Activated CD8-positive, alpha-beta T cell treated with anti-CD3 and anti-CD28 coated beads, Interleukin-2, amount 10 ng/mL, durations not matched to agents 7 days and 5 days (primary cell): Measurements from ENCODE around the gene KCNMA1. TPM values are rescaled to one million over a fixed set of nuclear protein-coding genes. Genes with fewer than 3 reads are reported as not detected.

ENCODE experiments used
- ATAC-seq: fragments of 150-1000 bp; cut with Tn5 transposase; one replicate; pipeline ENCODE4 v1.10.0; 2021; ENCODE audit warnings: moderate library complexity
- CTCF ChIA-PET: fragments of 350-600 bp; sonication (Branson Sonifier 250); formaldehyde crosslinking; loops from one replicate; lab custom pipeline; 2021; ENCODE audit warnings: antibody characterized with exemption; lab: Charles Lee
- POLR2A ChIA-PET: fragments of 350-600 bp; sonication (Branson Sonifier 250); formaldehyde crosslinking; loops from one replicate; lab custom pipeline; 2021; ENCODE audit warnings: antibody characterized with exemption; lab: Charles Lee
- DNase-seq: peaks from one replicate; pipeline ENCODE4 v3.0.0-alpha.2; 2020
- H3K27ac Mint-ChIP-seq: one replicate; pipeline ENCODE4 v1.8.0; 2021; ENCODE audit warnings: mild to moderate bottlenecking, mixed read lengths
- H3K27me3 Mint-ChIP-seq: one replicate; pipeline ENCODE4 v1.8.0; 2021; ENCODE audit warnings: low read depth, mixed read lengths
- H3K36me3 Mint-ChIP-seq: one replicate; pipeline ENCODE4 v1.8.0; 2021; ENCODE audit warnings: low read depth, mixed read lengths
- H3K4me1 Mint-ChIP-seq: one replicate; pipeline ENCODE4 v1.8.0; 2021; ENCODE audit warnings: low read depth, mixed read lengths
- H3K4me3 Mint-ChIP-seq: one replicate; pipeline ENCODE4 v1.8.0; 2021; ENCODE audit warnings: mild to moderate bottlenecking, mixed read lengths
- H3K9me3 Mint-ChIP-seq: one replicate; pipeline ENCODE4 v1.8.0; 2022; ENCODE audit warnings: mixed read lengths; ENCODE audit not compliant: insufficient read depth
- total RNA-seq, 2 experiments: library from RNA; stranded (reverse); gene quantifications; one replicate each; pipeline ENCODE4 v1.2.3, GENCODE V29; 2021

KCNMA1 gene
- total RNA-seq, 2 experiments from 2014 or later: 0.16 TPM

DNA sequence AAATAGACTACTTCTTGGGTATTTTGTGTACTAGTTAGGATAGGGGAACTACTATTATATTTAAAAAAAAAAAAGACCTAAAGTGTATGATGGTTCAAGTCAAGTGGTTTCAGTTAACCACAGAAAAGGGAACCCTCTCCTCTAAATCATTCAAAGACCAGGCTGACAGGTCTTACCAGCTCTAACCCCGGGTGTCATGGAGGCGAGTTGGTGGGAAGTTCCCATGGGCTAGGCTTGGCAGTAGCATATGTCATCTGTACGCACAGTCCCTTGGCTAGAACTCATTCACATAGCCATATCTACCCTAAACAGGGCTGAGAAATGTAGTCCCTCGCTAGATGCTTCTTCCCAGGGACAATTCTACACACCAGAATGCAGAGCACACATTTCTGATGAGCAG, 37.7 kb upstream of the KCNMA1 start:
- peaks cover 23% of the 10 kb centered on the region for H3K27me3 Mint-ChIP-seq
- no peak overlapping the region for H3K27ac Mint-ChIP-seq
- ATAC-seq: no peak
- DNase-seq: no peak
- no peak overlapping the region for H3K4me3 Mint-ChIP-seq
- ChIA-PET CTCF (no interaction called here), POLR2A (no interaction called here)
- H3K9me3 Mint-ChIP-seq: no peaks in the 10 kb centered on the region
- H3K36me3 Mint-ChIP-seq: no peaks in the 10 kb centered on the region
- H3K4me1 Mint-ChIP-seq: no peaks in the 10 kb centered on the region

DNA sequence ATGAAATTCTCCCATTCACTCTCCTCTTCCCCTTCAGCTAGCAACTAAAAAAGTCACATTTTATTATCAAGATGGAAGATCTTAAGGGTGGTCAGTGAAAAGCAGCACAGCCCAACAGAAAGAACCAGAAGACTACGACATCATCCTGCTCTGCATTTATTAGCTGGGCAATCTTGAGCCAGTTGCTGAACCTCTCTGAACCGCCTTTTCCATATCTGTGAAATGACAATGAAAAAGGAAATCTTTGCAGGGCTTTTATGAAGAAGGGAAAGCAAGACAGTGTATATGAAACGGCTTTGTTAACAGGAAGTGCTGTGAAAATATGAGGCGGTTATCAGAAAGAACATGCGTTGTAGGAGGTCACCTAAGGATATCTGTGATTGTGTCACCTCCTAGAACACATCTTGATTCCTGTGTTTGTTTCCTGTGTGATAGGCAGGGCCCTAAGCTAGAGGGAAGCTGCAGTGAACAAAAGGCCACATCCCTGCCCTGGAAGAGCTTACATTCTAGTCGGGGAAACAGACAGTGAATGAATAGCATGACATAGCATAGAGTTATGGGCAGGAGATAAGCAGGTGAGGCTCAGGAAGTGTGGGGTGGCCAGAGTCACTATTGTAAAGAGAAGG, 36.0 kb upstream of the KCNMA1 start:
- Mint-ChIP-seq H3K36me3 (no peaks in the 10 kb centered on the region), H3K9me3 (no peaks in the 10 kb centered on the region), H3K4me3 (no peak overlapping the region), H3K4me1 (no peaks in the 10 kb centered on the region), H3K27ac (no peak overlapping the region), H3K27me3 (peaks cover 25% of the 10 kb centered on the region)
- no peak for ATAC-seq
- ChIA-PET CTCF (no interaction called here), POLR2A (no interaction called here)
- no peak for DNase-seq

DNA sequence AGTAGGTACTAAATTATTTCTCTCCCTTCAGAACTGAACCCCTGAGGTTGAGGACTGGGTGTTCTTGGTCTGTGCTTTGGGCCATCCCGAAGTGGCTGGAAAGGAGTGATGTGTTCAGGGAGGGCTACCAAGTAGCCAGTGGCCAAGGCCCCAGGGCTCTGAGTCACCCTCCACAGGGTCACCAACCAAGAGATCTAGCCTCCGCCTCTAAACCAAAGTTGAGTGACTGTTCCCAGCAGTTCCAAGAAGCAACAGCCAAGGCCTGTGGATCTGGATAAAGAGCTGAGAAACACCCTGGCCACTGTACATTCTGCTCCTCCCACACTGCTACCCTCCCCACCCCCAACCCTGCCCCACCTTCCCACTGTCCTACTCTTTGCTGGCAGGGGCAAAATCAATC, 35.5 kb upstream of the KCNMA1 start:
- no peaks in the 10 kb centered on the region for H3K36me3 Mint-ChIP-seq
- no peaks in the 10 kb centered on the region for H3K9me3 Mint-ChIP-seq
- no peaks in the 10 kb centered on the region for H3K4me1 Mint-ChIP-seq
- no peak overlapping the region for H3K4me3 Mint-ChIP-seq
- DNase-seq (no peak), ATAC-seq (no peak)
- ChIA-PET POLR2A (no interaction called here), CTCF (no interaction called here)
- H3K27me3 Mint-ChIP-seq: peaks cover 21% of the 10 kb centered on the region
- H3K27ac Mint-ChIP-seq: no peak overlapping the region

DNA sequence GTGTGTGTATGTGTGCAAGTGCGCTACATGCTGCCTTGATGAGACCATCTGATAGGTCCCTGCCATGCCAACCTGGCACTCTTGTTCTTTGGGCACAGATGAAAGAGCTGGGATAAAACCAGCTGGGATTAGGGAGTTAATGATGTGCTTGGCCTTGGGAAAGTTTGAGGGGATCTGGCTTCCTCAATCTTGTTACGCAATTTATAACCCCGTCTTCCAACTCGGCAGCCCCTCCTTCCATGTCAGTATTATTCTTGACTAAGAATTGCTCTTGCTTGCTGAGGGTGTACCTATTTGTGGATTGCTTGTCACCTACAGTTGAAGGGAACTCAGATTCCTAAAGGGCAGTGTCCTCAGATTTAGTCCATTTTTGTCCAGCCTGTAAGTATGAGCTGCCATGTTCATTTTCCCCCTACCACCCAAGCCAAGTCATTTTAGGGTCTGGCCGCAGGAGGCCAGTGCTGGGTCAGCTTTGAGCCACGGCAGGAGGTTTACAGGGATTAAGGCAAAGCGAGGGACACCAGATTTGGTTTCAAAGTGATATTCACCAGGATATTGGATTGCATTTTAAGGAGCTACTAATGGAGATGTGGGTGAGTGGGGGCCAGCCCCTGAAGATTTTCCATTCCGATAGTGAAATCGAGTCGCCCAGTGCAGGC, 34.1 kb upstream of the KCNMA1 start:
- Mint-ChIP-seq H3K27ac (no peak overlapping the region), H3K36me3 (no peaks in the 10 kb centered on the region), H3K4me1 (no peaks in the 10 kb centered on the region), H3K4me3 (no peak overlapping the region), H3K9me3 (no peaks in the 10 kb centered on the region), H3K27me3 (peaks cover 21% of the 10 kb centered on the region)
- DNase-seq: no peak
- POLR2A ChIA-PET: no interaction called here
- CTCF ChIA-PET: no interaction called here
- no peak for ATAC-seq

DNA sequence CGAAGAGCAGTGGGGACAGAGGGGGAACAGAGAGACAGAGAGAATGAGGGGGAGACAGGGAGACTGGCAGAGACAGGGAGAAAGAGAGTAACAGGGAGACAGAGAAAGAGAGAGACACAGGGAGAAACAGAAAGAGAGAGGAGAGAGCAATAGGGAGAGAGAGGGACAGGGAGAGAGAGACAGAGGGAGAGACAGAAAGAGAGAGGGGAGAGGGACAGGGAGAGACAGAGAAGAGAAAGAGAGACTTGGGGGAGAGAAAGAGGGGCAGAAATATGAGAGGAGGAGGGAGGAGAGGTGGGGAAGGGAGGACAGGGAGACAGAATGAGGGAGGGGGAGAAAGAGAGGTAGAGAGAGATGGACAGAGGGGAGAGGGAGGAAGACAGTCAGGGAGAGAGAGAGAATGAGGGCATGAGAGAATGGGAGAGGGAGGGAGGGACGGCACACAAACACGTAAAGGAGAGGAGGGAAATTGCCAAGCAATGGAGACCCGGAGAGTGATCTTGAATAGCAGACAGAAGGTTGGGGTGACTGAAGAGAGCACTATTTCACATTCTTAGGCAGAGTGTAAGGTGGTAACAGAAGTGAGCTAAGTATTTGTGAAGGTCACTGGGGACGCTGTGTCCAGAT, 33.3 kb upstream of the KCNMA1 start:
- no peaks in the 10 kb centered on the region for H3K9me3 Mint-ChIP-seq
- no peak overlapping the region for H3K27ac Mint-ChIP-seq
- ATAC-seq: no peak
- H3K27me3 Mint-ChIP-seq: peaks cover 24% of the 10 kb centered on the region
- no peaks in the 10 kb centered on the region for H3K4me1 Mint-ChIP-seq
- DNase-seq: no peak
- ChIA-PET CTCF (no interaction called here), POLR2A (no interaction called here)
- no peaks in the 10 kb centered on the region for H3K36me3 Mint-ChIP-seq
- H3K4me3 Mint-ChIP-seq: no peak overlapping the region

DNA sequence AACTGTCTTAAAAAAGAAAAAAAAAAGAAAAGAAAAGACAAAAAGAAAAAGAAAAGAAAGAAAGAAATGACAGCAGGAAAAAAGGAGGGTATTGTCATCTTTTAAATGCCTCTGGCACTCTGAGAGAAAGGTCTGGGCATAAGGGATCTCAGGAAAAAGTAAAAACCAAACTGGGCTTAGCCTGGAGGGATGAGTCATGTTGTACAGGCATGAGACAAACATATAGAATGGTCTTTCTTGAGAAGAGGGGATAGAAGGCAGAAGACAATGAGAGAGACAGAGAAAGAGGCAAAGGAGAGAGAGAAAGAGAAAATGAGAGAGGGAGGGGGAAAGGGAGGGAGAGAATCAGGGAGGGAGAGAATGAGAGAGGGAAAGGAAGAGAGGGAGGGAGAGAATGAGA, 32.3 kb upstream of the KCNMA1 start:
- H3K4me3 Mint-ChIP-seq: no peak overlapping the region
- ChIA-PET CTCF (no interaction called here), POLR2A (no interaction called here)
- H3K27ac Mint-ChIP-seq: no peak overlapping the region
- peaks cover 19% of the 10 kb centered on the region for H3K27me3 Mint-ChIP-seq
- no peaks in the 10 kb centered on the region for H3K4me1 Mint-ChIP-seq
- no peak for ATAC-seq
- DNase-seq: no peak
- H3K9me3 Mint-ChIP-seq: no peaks in the 10 kb centered on the region
- H3K36me3 Mint-ChIP-seq: no peaks in the 10 kb centered on the region

DNA sequence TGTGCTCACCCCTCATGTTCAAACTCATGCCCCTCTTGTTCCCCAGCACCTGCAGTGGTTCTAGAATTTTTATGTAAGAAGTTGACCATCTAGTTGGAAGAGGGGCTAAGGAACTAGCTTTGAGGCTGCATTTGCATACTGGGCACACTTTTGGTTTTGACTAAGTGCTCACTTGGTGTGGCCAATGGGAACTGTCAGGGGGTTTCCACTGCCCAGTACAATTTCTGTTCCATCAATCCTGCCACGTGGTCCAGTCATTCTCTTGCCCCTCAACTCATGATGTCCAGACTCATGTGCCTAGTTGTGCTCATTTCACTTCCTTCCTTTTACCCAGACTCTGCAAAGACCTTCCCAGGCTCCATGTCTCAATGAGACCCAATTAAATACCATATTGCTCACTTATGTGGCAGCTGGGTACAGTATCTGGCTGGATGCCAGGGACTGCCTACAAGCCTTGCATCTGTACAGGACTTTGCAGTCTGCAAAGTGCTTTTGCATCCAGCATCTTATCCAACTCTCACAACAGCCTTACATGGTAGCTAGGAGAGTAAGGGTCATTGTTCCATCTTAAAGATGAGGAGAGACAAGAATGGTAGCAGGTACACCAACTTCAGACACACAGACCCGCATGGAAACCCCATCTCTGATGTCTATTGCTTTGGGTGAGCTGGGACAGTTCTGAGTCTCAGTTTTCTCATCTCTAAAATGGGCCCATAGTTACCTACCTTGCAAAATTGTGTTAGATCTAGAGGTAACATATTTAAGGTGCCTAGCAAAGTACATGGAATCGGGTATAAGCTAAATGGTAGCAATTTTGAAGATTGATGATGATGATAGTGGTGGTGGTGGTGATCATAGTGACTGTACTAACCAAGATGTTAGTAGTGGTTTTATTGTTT, 30.1 kb upstream of the KCNMA1 start:
- CTCF ChIA-PET: interaction anchor here (1.0 kb wide), 1 partner anchor 502 kb away, joined by 4 read pairs; no protein-coding TSS in a partner anchor

DNA sequence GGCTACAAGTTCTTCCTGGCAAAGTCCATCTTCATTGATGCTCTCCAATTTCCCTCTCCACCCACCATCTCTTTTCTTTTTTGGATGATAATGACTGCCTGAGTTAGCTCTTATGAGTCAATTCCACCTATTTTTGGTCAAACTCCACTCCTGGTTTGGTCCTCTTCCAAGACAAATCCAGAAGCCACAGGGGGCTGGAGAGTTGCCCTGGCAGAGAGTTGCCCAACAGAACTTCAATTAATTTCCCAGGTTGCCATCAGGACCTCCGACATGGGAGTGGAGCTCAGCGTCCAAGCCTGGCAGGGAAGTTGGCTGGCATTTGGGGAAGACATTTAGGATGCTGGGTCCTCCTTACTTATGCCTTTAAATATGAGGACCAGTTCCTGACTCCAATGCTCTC, 29.2 kb upstream of the KCNMA1 start:
- Mint-ChIP-seq H3K27ac (no peak overlapping the region), H3K4me3 (no peak overlapping the region), H3K36me3 (no peaks in the 10 kb centered on the region), H3K9me3 (no peaks in the 10 kb centered on the region), H3K27me3 (peaks cover 22% of the 10 kb centered on the region), H3K4me1 (no peaks in the 10 kb centered on the region)
- DNase-seq: no peak
- CTCF ChIA-PET: interaction anchor here (0.7 to 1.0 kb wide), 2 partner anchors 45 to 501 kb away, joined by 3 to 4 read pairs; no protein-coding TSS in a partner anchor
- ATAC-seq: no peak
- POLR2A ChIA-PET: interaction anchor here (0.6 kb wide), 1 partner anchor 26 kb away, joined by 7 read pairs; no protein-coding TSS in a partner anchor

More for the DNA sequence above, 30.1 kb upstream of the KCNMA1 start:
- Mint-ChIP-seq H3K27ac (no peak overlapping the region), H3K9me3 (no peaks in the 10 kb centered on the region), H3K4me3 (no peak overlapping the region), H3K36me3 (no peaks in the 10 kb centered on the region), H3K4me1 (no peaks in the 10 kb centered on the region), H3K27me3 (peaks cover 22% of the 10 kb centered on the region)
- POLR2A ChIA-PET: no interaction called here
- no peak for DNase-seq
- ATAC-seq: no peak

DNA sequence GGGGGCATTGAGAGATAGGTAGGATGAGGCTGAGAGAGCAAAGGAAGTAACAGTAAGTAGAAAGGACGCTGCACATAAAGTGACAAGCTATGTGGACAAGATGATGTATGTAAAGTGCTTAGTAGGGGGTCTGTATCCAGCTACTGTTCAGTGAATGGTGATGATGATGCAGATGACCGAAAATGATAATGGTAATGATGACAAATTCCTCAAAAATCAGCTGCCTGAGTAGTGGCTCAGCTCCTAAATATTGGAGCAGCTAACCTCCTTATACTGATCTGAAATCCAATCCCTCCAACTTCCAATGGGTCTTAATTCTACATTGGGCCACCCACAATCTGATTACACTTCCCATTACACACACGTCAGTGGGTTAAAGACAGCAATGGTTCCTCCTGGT, 27.1 kb upstream of the KCNMA1 start:
- no peak overlapping the region for H3K27ac Mint-ChIP-seq
- H3K4me3 Mint-ChIP-seq: no peak overlapping the region
- ChIA-PET POLR2A (no interaction called here), CTCF (no interaction called here)
- no peaks in the 10 kb centered on the region for H3K9me3 Mint-ChIP-seq
- ATAC-seq: no peak
- peaks cover 15% of the 10 kb centered on the region for H3K27me3 Mint-ChIP-seq
- DNase-seq: no peak
- H3K4me1 Mint-ChIP-seq: peaks cover 1% of the 10 kb centered on the region
- no peaks in the 10 kb centered on the region for H3K36me3 Mint-ChIP-seq

DNA sequence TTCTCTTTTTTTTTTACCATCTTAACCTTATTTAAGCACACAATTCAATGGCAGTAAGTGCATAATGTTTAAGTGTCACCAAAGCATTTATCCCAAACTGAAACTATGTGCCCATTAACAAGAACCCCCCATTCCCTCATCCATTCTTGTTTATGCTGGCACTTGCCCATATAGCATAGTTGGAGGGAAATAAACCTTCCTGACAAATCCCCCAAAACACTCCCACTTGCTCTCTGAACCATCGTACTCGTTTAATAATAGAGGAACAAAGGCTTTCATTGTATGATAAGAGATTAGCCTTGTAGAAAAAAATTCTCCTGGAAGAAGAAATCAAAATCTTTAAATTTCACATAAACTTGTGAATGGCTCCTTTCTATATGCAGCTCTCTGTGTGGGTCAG, 26.4 kb upstream of the KCNMA1 start:
- Mint-ChIP-seq H3K4me3 (no peak overlapping the region), H3K27ac (no peak overlapping the region), H3K27me3 (peaks cover 15% of the 10 kb centered on the region), H3K4me1 (peaks cover 1% of the 10 kb centered on the region), H3K36me3 (no peaks in the 10 kb centered on the region), H3K9me3 (no peaks in the 10 kb centered on the region)
- DNase-seq: no peak
- POLR2A ChIA-PET: no interaction called here
- CTCF ChIA-PET: interaction anchor here (1.1 kb wide), 1 partner anchor 48 kb away, joined by 3 read pairs; no protein-coding TSS in a partner anchor
- ATAC-seq: no peak

DNA sequence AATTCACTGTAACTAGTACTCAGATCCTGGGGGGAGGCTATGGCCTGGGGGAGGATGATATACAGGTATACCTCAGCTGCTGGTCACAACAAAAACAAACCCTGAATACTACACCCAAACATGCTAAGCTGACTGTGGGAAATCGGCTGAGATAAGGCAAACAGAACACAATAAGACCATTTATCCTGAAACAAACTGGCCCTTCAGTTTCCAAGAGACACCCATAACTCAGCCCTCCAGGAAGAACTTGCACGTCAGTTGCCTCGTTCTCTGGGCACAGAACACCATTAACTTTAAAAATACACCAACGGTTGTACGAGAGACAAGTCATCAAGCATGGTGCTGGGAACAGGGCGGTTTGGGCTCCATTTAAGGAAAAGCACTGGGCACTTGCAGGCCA, 24.1 kb upstream of the KCNMA1 start:
- H3K27me3 Mint-ChIP-seq: peaks cover 13% of the 10 kb centered on the region
- POLR2A ChIA-PET: no interaction called here
- peaks cover 1% of the 10 kb centered on the region for H3K4me1 Mint-ChIP-seq
- CTCF ChIA-PET: no interaction called here
- DNase-seq (no peak), ATAC-seq (no peak)
- peaks cover 3% of the 10 kb centered on the region for H3K9me3 Mint-ChIP-seq
- H3K4me3 Mint-ChIP-seq: no peak overlapping the region
- no peaks in the 10 kb centered on the region for H3K36me3 Mint-ChIP-seq
- no peak overlapping the region for H3K27ac Mint-ChIP-seq
